ENCODE results near the gene ABCA7. TPM values are rescaled to one million over a fixed set of nuclear protein-coding genes. Genes with fewer than 3 reads are reported as not detected.

ABCA7 gene, protein sequence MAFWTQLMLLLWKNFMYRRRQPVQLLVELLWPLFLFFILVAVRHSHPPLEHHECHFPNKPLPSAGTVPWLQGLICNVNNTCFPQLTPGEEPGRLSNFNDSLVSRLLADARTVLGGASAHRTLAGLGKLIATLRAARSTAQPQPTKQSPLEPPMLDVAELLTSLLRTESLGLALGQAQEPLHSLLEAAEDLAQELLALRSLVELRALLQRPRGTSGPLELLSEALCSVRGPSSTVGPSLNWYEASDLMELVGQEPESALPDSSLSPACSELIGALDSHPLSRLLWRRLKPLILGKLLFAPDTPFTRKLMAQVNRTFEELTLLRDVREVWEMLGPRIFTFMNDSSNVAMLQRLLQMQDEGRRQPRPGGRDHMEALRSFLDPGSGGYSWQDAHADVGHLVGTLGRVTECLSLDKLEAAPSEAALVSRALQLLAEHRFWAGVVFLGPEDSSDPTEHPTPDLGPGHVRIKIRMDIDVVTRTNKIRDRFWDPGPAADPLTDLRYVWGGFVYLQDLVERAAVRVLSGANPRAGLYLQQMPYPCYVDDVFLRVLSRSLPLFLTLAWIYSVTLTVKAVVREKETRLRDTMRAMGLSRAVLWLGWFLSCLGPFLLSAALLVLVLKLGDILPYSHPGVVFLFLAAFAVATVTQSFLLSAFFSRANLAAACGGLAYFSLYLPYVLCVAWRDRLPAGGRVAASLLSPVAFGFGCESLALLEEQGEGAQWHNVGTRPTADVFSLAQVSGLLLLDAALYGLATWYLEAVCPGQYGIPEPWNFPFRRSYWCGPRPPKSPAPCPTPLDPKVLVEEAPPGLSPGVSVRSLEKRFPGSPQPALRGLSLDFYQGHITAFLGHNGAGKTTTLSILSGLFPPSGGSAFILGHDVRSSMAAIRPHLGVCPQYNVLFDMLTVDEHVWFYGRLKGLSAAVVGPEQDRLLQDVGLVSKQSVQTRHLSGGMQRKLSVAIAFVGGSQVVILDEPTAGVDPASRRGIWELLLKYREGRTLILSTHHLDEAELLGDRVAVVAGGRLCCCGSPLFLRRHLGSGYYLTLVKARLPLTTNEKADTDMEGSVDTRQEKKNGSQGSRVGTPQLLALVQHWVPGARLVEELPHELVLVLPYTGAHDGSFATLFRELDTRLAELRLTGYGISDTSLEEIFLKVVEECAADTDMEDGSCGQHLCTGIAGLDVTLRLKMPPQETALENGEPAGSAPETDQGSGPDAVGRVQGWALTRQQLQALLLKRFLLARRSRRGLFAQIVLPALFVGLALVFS (N-terminal part only)
- 3.5 and 5.9 TPM in 2 replicates for total RNA-seq

GRCh38 chr19:1039646-1040475 lies at the start of gene ABCA7:
Gene ABCA7, plus strand, starts transcription at chr19:1040107. Its CDS starts 1,255 bp downstream, at chr19:1041362.
- peak; percentile 86 for DNase-seq (ENCODE audit: low read depth, low spot score)

DNA sequence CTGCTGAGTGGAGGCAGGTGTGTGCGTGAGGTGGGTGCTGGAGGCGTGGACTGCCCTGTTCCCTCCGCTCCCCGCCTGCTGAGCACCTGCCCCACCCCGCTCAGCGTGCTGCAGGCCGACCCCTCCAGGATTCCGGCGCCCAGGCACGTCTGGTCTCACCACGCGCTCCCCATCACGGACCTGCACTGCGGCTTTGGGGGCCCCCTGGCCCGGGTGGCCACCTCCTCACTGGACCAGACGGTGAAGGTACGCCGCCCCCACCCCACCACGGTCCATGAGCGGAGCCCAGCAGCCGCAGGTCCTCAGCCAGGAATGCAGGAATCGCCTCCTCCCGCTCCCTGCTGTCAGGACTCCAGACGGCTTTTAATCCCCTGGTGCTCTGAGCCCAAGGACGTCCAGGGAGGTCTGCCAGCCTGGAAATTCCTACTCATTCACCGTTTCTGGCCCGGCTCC lies 49.8 kb upstream of the ABCA7 start:
- DNase-seq (ENCODE audit: low read depth, low spot score) = no peak

GRCh38 chr19:990746-991145 lies 49.2 kb upstream of the ABCA7 start:
- DNase-seq (ENCODE audit: low read depth, low spot score) = no peak

DNA sequence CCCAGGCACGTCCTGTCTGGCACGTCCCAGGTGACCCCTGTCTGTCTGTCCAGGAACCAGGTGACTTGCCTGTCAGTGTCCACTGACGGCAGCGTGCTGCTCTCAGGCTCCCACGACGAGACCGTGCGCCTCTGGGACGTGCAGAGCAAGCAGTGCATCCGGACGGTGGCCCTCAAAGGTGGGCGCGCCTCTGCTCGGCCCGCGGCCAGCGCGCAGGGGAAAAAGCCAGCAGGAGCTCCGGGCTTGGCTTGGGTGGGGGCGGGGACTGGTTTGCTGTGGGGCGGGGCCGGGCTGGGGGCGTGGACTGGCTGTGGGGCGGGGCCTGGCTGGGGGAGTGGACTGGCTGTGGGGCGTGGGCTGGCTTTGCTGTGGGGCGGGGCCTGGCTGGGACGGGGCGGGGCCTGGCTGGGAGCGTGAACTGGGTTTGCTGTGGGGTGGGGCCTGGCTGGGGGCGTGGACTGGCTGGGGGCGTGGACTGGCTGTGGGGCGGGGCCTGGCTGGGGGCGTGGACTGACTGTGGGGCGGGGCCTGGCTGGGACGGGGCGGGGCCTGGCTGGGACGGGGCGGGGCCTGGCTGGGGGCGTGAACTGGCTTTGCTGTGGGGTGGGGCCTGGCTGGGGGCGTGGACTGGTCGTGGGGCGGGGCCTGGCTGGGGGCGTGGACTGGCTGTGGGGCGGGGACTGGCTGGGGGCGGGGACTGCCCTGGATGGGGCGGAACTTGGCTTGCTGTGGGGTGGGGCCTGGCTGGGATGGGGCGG lies 48.6 kb upstream of the ABCA7 start:
- DNase-seq (ENCODE audit: low read depth, low spot score) = no peak

- DNase-seq (ENCODE audit: low read depth, low spot score) = no peak
Measured at GRCh38 chr19:991932-992669, 47.8 kb upstream of the ABCA7 start.

GRCh38 chr19:992670-993055 lies 47.2 kb upstream of the ABCA7 start:
- DNase-seq (ENCODE audit: low read depth, low spot score) = no peak

- DNase-seq (ENCODE audit: low read depth, low spot score) = no peak
Measured at GRCh38 chr19:993361-993830, 46.5 kb upstream of the ABCA7 start.

DNA sequence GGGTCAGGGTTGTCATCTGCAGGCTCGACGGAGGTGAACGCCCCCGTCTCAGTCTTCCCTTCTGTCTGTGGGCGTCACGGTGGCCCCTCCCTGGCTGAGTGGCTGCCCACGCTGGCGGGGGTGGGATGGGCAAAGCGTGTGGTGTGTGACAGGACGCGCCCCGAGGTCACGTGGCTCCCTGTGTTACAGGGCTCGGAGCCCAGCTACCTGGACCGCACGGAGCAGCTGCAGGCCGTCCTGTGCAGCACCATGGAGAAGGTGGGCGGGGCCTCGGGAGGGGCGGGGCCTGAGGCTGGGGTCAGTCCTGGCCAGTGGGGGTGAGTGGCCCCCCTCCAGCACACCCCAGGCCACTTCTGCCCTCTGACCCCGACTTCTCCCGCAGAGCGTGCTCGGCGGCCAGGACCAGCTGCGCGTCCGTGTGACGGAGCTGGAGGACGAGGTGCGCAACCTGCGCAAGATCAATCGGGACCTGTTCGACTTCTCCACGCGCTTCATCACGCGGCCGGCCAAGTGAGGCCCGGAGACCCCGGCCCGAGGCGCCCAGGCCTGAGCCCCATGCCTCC lies 46.0 kb upstream of the ABCA7 start:
- DNase-seq (ENCODE audit: low read depth, low spot score) = no peak

GRCh38 chr19:994516-994915 lies 45.4 kb upstream of the ABCA7 start:
- DNase-seq (ENCODE audit: low read depth, low spot score) = no peak

- no peak for DNase-seq (ENCODE audit: low read depth, low spot score)
Measured at GRCh38 chr19:995051-995827, 44.7 kb upstream of the ABCA7 start.

GRCh38 chr19:996051-996838 lies 43.7 kb upstream of the ABCA7 start:
- no peak for DNase-seq (ENCODE audit: low read depth, low spot score)

GRCh38 chr19:998064-998463 lies 41.8 kb upstream of the ABCA7 start:
- no peak for DNase-seq (ENCODE audit: low read depth, low spot score)

GRCh38 chr19:999379-999719 lies 40.6 kb upstream of the ABCA7 start:
- no peak for DNase-seq (ENCODE audit: low read depth, low spot score)

DNA sequence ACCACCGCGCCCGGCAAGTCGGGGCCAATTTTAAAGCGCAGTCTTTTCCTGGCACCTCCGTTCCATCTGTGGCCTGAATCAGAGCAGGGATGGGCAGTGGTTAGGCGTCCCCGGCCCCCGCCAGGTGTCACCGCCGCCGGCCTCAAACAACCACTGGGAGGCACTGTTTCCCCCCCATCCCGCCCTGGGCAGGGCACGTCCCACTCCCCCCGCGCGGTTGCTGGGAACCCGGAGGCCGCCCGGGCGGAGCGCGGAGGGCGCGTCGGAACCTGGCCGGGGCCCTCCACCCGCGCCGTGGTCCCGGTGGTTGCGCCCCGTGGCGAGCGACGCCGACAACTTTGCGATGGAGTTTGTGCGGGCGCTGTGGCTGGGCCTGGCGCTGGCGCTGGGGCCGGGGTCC lies 39.8 kb upstream of the ABCA7 start, which contains the start of gene GRIN3B:
TSS of gene GRIN3B (plus strand) at position 325 of the 400 bp plus-strand sequence. CDS start at position 344, 19 bp downstream.
- DNase-seq (ENCODE audit: low read depth, low spot score) = no peak

DNA sequence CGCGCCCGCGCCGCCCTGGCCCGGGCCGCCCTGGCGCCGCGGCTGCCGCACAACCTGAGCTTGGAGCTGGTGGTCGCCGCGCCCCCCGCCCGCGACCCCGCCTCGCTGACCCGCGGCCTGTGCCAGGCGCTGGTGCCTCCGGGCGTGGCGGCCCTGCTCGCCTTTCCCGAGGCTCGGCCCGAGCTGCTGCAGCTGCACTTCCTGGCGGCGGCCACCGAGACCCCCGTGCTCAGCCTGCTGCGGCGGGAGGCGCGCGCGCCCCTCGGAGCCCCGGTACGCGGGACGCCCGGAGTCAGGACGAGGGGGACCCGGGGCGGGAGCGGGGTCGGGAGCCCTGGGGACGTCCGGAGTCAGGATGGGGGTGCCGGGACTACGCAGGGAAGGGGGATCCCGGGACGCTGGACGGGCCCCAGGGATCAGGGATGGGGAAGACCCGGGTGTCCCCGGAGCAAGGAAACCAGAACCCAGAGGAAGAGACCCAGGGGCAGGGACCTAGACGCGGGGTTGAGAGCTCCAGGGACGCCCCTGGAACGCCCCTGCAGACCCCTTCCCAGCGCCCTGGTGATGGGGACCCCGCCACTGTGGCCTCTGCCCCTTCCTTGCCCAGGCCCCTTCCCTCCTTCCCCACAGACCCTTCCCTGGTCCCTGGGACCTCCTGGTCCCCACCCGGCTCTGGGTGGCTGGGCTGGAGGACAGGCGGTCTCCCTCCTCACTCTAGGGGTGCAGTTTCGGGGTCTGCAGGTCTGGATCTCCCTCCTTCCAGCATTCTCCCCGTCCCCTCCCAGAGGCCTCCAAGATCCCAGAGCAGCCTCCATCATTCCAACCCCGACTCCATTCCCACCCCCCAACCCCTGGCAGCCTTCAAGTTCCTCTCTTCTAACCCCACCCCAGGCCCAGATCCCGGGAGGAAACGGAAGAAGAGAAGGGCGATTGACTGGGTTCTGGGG lies 39.0 kb upstream of the ABCA7 start:
- DNase-seq (ENCODE audit: low read depth, low spot score) = no peak

All from pulmonary artery endothelial cell (primary cell).